SK-N-SH (cell line): ENCODE measurements around the gene ACVR2B. TPM values are rescaled to one million over a fixed set of nuclear protein-coding genes. Genes with fewer than 3 reads are reported as not detected.
A peak's percentile ranks its signal among the peaks of the same experiment; 100 is the strongest.

Experiments
- CTCF ChIA-PET: fragments of 300-600, 350-600 bp; formaldehyde crosslinking; extraction: SDS; loops from one replicate; lab custom pipeline; 2021; lab: Yijun Ruan, JAX
- POLR2A ChIA-PET: fragments of 350-600 bp; sonication (Branson Sonifier 250); formaldehyde crosslinking; extraction: SDS; loops from one replicate; lab custom pipeline; 2020; ENCODE audit warnings: antibody characterized with exemption, inconsistent platforms; lab: Yijun Ruan, JAX
- DNase-seq: peaks from one replicate; pipeline ENCODE4 v3.0.0; 2012
- H2AFZ ChIP-seq: fragments of 200-600 bp; sonication (generic); 2 replicates; pipeline ENCODE4 v1.8.1; 2016; ENCODE audit warnings: antibody characterized with exemption, mild to moderate bottlenecking, low read depth
- H3F3A ChIP-seq: fragments of 200-600 bp; sonication (generic); replicated peaks from 2 replicates; pipeline ENCODE3; 2016; ENCODE audit warnings: antibody characterized with exemption, mild to moderate bottlenecking; ENCODE audit not compliant: insufficient read depth
- H3K27ac ChIP-seq, 2 experiments: fragments of 200-500 bp in 1 of 2; fragments of 200-600 bp in 1 of 2; sonication (Bioruptor generic) in 1 of 2; sonication (generic), shearing (Covaris generic) in 1 of 2; 2 replicates each; pipeline versions ENCODE4 v1.5.1 to v1.6.1; 2014 to 2016; ENCODE audit warnings: low read depth in 2 of 2, inconsistent platforms in 1 of 2, low read length in 1 of 2, mild to moderate bottlenecking in 1 of 2, mixed read lengths in 1 of 2
- H3K27me3 ChIP-seq: fragments of 200-600 bp; sonication (generic), shearing (Covaris generic); 2 replicates; pipeline ENCODE4 v1.6.1; 2016; ENCODE audit warnings: mixed run types; ENCODE audit not compliant: insufficient read depth
- H3K36me3 ChIP-seq, 2 experiments: fragments of 200-500 bp in 1 of 2; fragments of 200-600 bp in 1 of 2; sonication (Bioruptor generic) in 1 of 2; sonication (generic) in 1 of 2; replicated peaks in 1 of 2; 2 replicates each; pipeline versions ENCODE3 to v1.5.1; 2014 to 2016; ENCODE audit warnings: low read length in 1 of 2, mild to moderate bottlenecking in 1 of 2; ENCODE audit not compliant: insufficient read depth in 2 of 2, control insufficient read depth in 1 of 2
- H3K4me1 ChIP-seq, 2 experiments: fragments of 200-500 bp in 1 of 2; fragments of 200-600 bp in 1 of 2; sonication (Bioruptor generic) in 1 of 2; sonication (generic), shearing (Covaris generic) in 1 of 2; 2 replicates each; pipeline versions ENCODE4 v1.5.1 to v1.6.1; 2014 to 2016; ENCODE audit warnings: low read depth in 1 of 2, low read length in 1 of 2, mixed run types in 1 of 2; ENCODE audit not compliant: insufficient read depth in 2 of 2, control insufficient read depth in 1 of 2
- H3K4me2 ChIP-seq: fragments of 200-600 bp; sonication (generic), shearing (Covaris generic); 2 replicates; pipeline ENCODE4 v1.6.1; 2017; ENCODE audit warnings: mixed run types
- H3K4me3 ChIP-seq, 2 experiments: fragments of 200-500 bp in 1 of 2; fragments of 200-600 bp in 1 of 2; sonication (Bioruptor generic) in 1 of 2; sonication (generic), shearing (Covaris generic) in 1 of 2; 2 replicates each; pipeline versions ENCODE4 v1.5.1 to v1.8.1; 2014 to 2016; ENCODE audit warnings: low read depth in 2 of 2, inconsistent platforms in 1 of 2, low read length in 1 of 2, mild to moderate bottlenecking in 1 of 2, mixed read lengths in 1 of 2, moderate library complexity in 1 of 2
- H3K79me2 ChIP-seq: fragments of 200-600 bp; sonication (generic); 2 replicates; pipeline ENCODE4 v1.8.1; 2017; ENCODE audit warnings: mild to moderate bottlenecking; ENCODE audit not compliant: insufficient read depth
- H3K9ac ChIP-seq: fragments of 200-600 bp; sonication (generic); 2 replicates; pipeline ENCODE4 v1.6.1; 2017; ENCODE audit warnings: mixed run types
- H3K9me2 ChIP-seq: fragments of 200-600 bp; sonication (generic); 2 replicates; pipeline ENCODE4 v1.6.1; 2017; ENCODE audit warnings: mixed run types
- H3K9me3 ChIP-seq: fragments of 200-600 bp; sonication (generic); 2 replicates; pipeline ENCODE4 v1.6.1; 2017; ENCODE audit warnings: mixed run types, mild to moderate bottlenecking, moderate library complexity
- H4K20me1 ChIP-seq: fragments of 200-600 bp; sonication (generic); 2 replicates; pipeline ENCODE4 v1.6.1; 2017; ENCODE audit warnings: mild to moderate bottlenecking, mixed run types; ENCODE audit not compliant: insufficient read depth
- CHD2 ChIP-seq: fragments of 150-350 bp; IDR thresholded peaks from 2 replicates; pipeline ENCODE4 v1.6.1; 2018; ENCODE audit warnings: low read length; ENCODE audit not compliant: partially characterized antibody
- EP300 ChIP-seq, 2 experiments: IDR thresholded peaks; 2 replicates each; pipeline versions ENCODE4 v1.4.0 to v1.6.1; 2012; ENCODE audit warnings: borderline replicate concordance in 1 of 2, low read depth in 1 of 2, low read length in 1 of 2
- EZH2phosphoT487 ChIP-seq: fragments of 200-600 bp; sonication (generic); IDR thresholded peaks from 2 replicates; pipeline ENCODE4 v1.6.1; 2017; ENCODE audit warnings: low read depth, mixed run types, mild to moderate bottlenecking, antibody characterized with exemption, moderate library complexity, borderline replicate concordance
- FOXM1 ChIP-seq: IDR thresholded peaks from 2 replicates; pipeline ENCODE4 v1.4.0; 2012; ENCODE audit warnings: low read depth, mild to moderate bottlenecking
- GABPA ChIP-seq: IDR thresholded peaks from 2 replicates; pipeline ENCODE4 v1.4.0; 2012; ENCODE audit warnings: low read depth, mild to moderate bottlenecking
- GATA2 ChIP-seq: sonication (generic); formaldehyde crosslinking; IDR thresholded peaks from 2 replicates; pipeline ENCODE4 v1.5.0; 2020; ENCODE audit warnings: mild to moderate bottlenecking, missing genetic modification reagents
- MXI1 ChIP-seq: IDR thresholded peaks from 2 replicates; pipeline ENCODE4 v1.6.1; 2012; ENCODE audit warnings: mild to moderate bottlenecking, low read depth, low read length, improper control_type of control experiment
- NFIC ChIP-seq: IDR thresholded peaks from 2 replicates; pipeline ENCODE4 v1.4.0; 2012; ENCODE audit warnings: borderline replicate concordance
- NRF1 ChIP-seq: IDR thresholded peaks from 2 replicates; pipeline ENCODE4 v1.6.1; 2012; ENCODE audit warnings: low read depth, mild to moderate bottlenecking, low read length
- POLR2AphosphoS5 ChIP-seq: IDR thresholded peaks from 2 replicates; pipeline ENCODE4 v1.6.1; 2012; ENCODE audit warnings: low read depth, low read length
- RAD21 ChIP-seq: IDR thresholded peaks from 2 replicates; pipeline ENCODE4 v1.6.1; 2012; ENCODE audit warnings: mild to moderate bottlenecking, low read length
- RFX5 ChIP-seq: IDR thresholded peaks from 2 replicates; pipeline ENCODE4 v1.6.1; 2012; ENCODE audit warnings: mild to moderate bottlenecking, improper control_type of control experiment, low read length
- RXRA ChIP-seq: IDR thresholded peaks from 2 replicates; pipeline ENCODE4 v1.4.0; 2012; ENCODE audit warnings: low read depth, mild to moderate bottlenecking, borderline replicate concordance
- TAF1 ChIP-seq: IDR thresholded peaks from 2 replicates; pipeline ENCODE4 v1.6.1; 2012; ENCODE audit warnings: low read depth, mild to moderate bottlenecking, low read length, moderate library complexity, borderline replicate concordance
- TCF12 ChIP-seq: IDR thresholded peaks from 2 replicates; pipeline ENCODE4 v1.4.0; 2012
- TEAD4 ChIP-seq: IDR thresholded peaks from 2 replicates; pipeline ENCODE4 v1.4.0; 2012; ENCODE audit warnings: mild to moderate bottlenecking, borderline replicate concordance; ENCODE audit not compliant: insufficient read depth
- YY1 ChIP-seq: IDR thresholded peaks from 2 replicates; pipeline ENCODE4 v1.4.0; 2012; ENCODE audit warnings: low read depth, mild to moderate bottlenecking
- ZBTB33 ChIP-seq: IDR thresholded peaks from 2 replicates; pipeline ENCODE4 v1.4.0; 2012; ENCODE audit warnings: low read depth, borderline replicate concordance
- WGBS: methylation state at CpG from one replicate; pipeline ENCODE4 v1.1.6; 2017; ENCODE audit warnings: low lambda C conversion rate; 5-methylcytosine and 5-hydroxymethylcytosine counted together
- polyA plus RNA-seq, 3 experiments: library from polyadenylated mRNA; depleted of rRNA; stranded (reverse); fragments of >200 nt; gene quantifications; 2 replicates each; pipeline ENCODE4 v1.2.3, GENCODE V29; 2012
- TF ChIP-seq, protein P1 (sequence below): fragments of 150-350 bp; IDR thresholded peaks from 2 replicates; pipeline ENCODE4 v1.6.1; 2017; ENCODE audit warnings: antibody characterized with exemption, low read length, low read depth, borderline replicate concordance
- TF ChIP-seq, protein P2 (sequence below): fragments of 200-600 bp; sonication (generic); IDR thresholded peaks from 2 replicates; pipeline ENCODE4 v1.6.1; 2017; ENCODE audit warnings: antibody characterized with exemption, mild to moderate bottlenecking, moderate library complexity

Gene ACVR2B
- polyA plus RNA-seq, 1 of the 3 experiments (the other 2 are of a cell fraction), result 1.4 TPM

DNA sequence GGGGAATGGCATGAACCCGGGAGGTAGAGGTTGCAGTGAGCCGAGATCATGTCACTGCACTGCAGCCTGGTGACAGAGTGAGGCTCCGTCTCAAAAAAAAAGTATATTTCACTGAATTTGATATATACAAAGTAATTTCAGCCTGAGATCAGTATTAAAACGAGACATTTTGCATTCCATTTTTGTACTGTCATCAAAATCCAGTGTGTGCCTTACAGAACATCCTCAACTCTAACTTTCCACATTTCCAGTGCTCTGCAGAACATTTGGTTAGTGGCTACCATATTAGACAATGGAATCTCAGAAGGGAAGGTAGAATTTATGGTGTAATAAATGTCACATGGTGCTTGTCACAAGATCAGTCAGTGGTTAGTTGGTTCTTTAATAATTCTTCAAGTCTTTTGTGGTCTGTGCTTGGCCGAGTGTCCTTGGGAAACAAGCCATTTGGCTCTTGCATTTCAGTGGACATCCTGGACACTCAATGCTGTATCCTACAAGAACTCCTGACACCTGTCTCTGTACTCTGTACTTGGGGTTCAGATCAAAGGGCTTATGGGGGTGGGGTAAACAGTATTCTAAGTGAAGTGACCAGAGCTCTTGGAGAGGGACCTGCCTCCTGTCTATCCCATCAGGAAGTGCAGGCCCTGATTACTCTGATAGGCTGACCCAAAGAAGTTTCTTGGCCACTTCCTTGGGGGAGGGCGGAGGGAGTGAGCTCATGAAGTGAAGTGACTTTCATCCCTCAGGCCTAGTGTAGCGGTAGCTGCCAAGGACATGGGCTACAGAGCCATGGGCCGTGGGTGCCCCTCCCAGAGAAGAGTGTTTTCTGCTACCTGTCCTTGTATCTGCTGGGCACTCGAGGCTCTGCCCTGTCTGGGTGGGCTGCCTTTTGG lies 3.7 kb downstream of the ACVR2B start (continued):
- TF ChIP-seq EZH2phosphoT487 (no peak), RAD21 (no peak), FOXM1 (no peak)

GRCh38 chr3:38458796-38459498 lies 5.3 kb downstream of the ACVR2B start:
- no peak overlapping the region for H2AFZ ChIP-seq
- H3K79me2 ChIP-seq, result peaks cover 61% of the 10 kb centered on the region
- TF ChIP-seq NFIC, result 0 out of 2 replicates have a peak, but pooled peaks have one; percentile 18
- TF ChIP-seq RXRA, result no peak
- no peak for TF ChIP-seq RFX5
- no peak for TF ChIP-seq TEAD4
- no peak for TF ChIP-seq TAF1
- no peak for TF ChIP-seq EP300 (IDR thresholded peaks at IDR 0.05; ENCODE audit: borderline replicate concordance in 1 of 2, low read depth in 1 of 2, low read length in 1 of 2)
- no peak for TF ChIP-seq ZBTB33
- TF ChIP-seq NRF1, result no peak
- TF ChIP-seq, protein P1, sequence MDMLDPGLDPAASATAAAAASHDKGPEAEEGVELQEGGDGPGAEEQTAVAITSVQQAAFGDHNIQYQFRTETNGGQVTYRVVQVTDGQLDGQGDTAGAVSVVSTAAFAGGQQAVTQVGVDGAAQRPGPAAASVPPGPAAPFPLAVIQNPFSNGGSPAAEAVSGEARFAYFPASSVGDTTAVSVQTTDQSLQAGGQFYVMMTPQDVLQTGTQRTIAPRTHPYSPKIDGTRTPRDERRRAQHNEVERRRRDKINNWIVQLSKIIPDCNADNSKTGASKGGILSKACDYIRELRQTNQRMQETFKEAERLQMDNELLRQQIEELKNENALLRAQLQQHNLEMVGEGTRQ, result no peak
- no peak for TF ChIP-seq YY1
- TF ChIP-seq TCF12, result peak; percentile 31; the same call in 1 of the 2 replicates
- TF ChIP-seq GATA2 (CRISPR knock-in tag), result no peak
- TF ChIP-seq MXI1, result no peak
- TF ChIP-seq, protein P2, sequence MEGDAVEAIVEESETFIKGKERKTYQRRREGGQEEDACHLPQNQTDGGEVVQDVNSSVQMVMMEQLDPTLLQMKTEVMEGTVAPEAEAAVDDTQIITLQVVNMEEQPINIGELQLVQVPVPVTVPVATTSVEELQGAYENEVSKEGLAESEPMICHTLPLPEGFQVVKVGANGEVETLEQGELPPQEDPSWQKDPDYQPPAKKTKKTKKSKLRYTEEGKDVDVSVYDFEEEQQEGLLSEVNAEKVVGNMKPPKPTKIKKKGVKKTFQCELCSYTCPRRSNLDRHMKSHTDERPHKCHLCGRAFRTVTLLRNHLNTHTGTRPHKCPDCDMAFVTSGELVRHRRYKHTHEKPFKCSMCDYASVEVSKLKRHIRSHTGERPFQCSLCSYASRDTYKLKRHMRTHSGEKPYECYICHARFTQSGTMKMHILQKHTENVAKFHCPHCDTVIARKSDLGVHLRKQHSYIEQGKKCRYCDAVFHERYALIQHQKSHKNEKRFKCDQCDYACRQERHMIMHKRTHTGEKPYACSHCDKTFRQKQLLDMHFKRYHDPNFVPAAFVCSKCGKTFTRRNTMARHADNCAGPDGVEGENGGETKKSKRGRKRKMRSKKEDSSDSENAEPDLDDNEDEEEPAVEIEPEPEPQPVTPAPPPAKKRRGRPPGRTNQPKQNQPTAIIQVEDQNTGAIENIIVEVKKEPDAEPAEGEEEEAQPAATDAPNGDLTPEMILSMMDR, result no peak
- TF ChIP-seq GABPA, result no peak
- no peak for TF ChIP-seq CHD2
- no peak for TF ChIP-seq POLR2AphosphoS5

More at GRCh38 chr3:38458796-38459498, 5.3 kb downstream of the ACVR2B start:
- 64% methylated on average over 12 of the region's 13 CpGs for WGBS
- CTCF ChIA-PET, result interaction anchor here (1.2 to 1.6 kb wide), 2 partner anchors 37 to 113 kb away, joined by 4 read pairs; partner anchors contain the start of gene EXOG
- H3K36me3 ChIP-seq, result no peaks in the 10 kb centered on the region
- POLR2A ChIA-PET, result no interaction called here
- peaks cover 27% of the 10 kb centered on the region for H4K20me1 ChIP-seq
- no peak overlapping the region for H3K4me3 ChIP-seq
- H3F3A ChIP-seq, result no peaks in the 10 kb centered on the region
- H3K9me3 ChIP-seq, result no peaks in the 10 kb centered on the region
- H3K27ac ChIP-seq, result peak overlapping the region in 1 of 2 experiments; percentile 28; a peak in 2 of 4 replicates
- H3K27me3 ChIP-seq, result no peaks in the 10 kb centered on the region
- no peaks in the 10 kb centered on the region for H3K9me2 ChIP-seq
- DNase-seq, result peak; percentile 39
- H3K4me1 ChIP-seq, result peaks cover 0 to 29% of the 10 kb centered on the region in 2 experiments; a peak in 2 of 4 replicates
- H3K4me2 ChIP-seq, result peak overlapping the region; percentile 23; the same call in 1 of the 2 replicates
- H3K9ac ChIP-seq, result no peak overlapping the region
